HG03039 (cell line): ENCODE results near the gene SESN3.
"Not testable (repeated sequence)": the region's sequence is repeated elsewhere in the genome, so short reads cannot be mapped to it uniquely, and the experiment has no call there.

Source experiments
- ATAC-seq: cut with Tn5 transposase; IDR thresholded peaks from one replicate; pipeline ENCODE4 v1.9.1; 2021; ENCODE audit warnings: mild to moderate bottlenecking, moderate library complexity; ENCODE audit not compliant: unreplicated experiment

The SESN3 gene

DNA sequence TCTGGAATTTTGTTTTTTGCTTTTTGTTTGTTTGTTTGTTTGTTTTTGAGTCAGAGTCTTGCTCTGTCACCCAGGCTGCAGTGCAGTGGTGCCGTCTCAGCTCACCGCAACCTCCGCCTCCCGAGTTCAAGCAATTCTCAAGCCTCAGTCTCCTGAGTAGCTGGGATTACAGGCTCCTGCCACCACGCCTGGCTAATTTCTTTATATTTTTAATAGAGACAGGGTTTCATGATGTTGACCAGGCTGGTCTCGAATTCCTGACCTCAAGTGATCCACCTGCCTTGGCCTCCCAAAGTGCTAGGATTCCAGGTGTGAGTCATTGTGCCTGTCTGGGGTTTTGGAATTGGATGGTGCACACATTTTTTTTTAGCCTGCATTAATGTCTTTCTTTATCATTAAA, 20.9 kb upstream of the SESN3 start:
- not testable (repeated sequence) for ATAC-seq

DNA sequence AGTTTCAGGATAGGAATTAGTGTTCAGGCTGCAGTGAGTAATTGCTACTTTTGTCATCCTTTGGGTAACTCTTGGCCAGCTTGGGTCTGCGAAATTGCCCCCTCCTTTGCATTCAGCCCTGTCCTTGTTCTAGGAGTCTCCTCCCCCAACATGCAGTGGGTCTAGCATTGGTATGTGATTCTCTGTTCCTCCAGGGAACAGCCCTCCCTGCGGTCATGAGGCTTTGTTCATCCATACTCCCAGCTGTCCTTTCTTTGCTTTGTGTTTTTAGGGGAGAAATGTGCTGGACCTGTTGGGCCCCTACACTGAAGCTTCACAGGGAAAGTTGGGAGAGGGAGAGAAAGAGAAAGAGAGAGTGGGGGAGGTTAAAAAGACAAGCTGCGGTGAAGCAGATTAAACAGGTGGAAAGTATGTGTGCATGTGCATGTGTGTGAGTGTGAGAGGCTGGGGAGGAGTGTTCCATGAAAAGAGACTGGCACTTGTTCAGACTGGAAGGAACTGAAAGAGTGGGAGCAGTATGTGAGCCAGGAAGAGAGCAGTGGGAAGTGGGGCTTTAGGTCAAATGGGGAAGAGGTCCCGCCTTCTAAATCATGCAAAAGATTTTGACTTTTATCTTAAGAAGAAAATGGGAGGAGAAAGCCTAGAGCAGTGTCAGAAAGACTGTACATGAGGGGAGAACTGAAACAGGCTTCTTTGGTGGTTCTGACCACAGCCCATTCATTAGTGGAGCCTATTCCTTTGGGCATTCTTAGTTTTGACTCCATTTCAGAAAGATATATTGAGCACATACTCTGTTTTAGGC, 17.9 kb upstream of the SESN3 start:
- peak; percentile 77 for ATAC-seq

DNA sequence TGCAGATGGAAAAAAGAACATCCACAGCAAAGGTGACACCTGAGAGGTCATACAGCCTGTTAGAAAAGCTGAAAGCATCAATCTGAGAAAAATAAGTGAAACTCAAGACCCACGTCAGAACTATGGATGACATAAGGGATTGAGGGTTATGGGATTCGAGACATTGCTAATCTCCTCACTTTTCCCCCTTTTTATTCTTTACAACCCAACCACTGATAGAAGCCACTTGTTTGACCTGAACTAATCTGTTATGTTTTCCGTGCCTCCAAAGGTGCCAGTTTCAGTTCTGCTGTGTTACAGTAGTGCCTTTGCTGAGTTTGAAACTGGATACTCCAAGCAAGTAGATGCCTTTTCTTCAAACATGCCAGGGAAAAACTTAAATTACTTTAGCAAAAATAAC, 16.9 kb upstream of the SESN3 start:
- ATAC-seq: no peak

DNA sequence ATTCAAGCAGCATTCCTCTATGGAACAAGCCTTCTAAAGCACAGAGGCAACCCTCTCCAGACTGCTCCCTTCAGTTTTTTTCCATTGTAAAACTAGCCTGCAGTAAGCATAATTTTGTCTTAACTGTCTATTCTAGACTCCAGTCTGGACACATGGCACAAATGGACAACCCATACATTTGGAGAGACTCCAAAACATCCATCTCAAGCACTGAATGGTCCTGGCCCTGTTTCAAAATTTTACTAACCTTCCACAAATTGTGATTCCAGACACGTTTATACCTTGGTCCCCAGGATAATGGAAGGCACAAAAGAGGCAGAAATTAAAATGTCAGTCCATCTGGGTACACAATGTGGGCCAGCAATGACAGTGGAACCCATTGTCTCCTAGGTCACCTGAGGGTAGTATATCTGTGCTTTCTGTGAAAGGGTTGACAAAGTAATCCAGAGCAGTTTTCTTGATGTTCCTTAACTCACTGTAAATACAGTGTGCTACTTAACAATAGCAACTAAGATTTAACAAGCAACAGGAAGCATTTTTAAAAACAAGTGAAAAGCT, 16.2 kb upstream of the SESN3 start:
- ATAC-seq: no peak

DNA sequence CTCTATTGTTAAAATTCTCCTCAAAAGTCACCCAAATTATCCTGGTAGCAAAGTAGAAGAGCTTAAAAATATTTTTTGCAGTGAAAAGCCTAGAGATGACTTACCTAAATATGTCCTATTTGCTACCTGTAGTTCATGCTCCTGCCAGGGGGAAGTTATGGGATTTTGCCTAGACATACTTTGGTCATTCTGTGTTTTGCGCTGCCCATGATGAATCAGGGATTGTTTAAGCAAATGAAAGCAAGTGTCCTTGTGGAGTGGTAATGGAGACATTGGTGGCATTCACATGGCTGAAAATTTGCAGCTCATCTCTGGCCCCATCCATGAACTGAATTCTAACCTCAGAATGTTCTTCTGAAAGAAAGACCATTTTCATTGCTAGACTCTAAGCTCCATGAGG, 14.6 kb upstream of the SESN3 start:
- ATAC-seq: no peak

DNA sequence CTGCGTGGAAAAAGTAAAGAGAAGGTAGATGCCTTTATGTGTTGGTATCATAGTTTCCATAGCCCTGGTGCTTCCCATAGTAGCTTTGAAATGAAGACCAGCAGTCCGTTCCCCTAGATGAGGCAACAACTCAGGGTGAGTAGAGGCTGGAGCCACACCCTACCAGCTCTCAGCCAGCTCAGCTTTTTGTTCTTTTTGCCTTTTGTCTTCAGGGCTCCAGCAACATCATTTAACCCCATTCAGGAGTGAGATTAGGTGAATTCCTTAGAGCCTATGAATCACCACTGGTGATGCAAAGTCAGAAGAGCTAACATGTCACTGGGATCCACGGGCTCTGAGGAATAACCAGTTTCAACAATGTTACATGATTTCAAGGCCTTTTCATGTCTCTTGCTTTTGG, 14.0 kb upstream of the SESN3 start:
- ATAC-seq: no peak

- no peak for ATAC-seq
Observed at GRCh38 chr11:95243673-95244072, 12.7 kb upstream of the SESN3 start.

DNA sequence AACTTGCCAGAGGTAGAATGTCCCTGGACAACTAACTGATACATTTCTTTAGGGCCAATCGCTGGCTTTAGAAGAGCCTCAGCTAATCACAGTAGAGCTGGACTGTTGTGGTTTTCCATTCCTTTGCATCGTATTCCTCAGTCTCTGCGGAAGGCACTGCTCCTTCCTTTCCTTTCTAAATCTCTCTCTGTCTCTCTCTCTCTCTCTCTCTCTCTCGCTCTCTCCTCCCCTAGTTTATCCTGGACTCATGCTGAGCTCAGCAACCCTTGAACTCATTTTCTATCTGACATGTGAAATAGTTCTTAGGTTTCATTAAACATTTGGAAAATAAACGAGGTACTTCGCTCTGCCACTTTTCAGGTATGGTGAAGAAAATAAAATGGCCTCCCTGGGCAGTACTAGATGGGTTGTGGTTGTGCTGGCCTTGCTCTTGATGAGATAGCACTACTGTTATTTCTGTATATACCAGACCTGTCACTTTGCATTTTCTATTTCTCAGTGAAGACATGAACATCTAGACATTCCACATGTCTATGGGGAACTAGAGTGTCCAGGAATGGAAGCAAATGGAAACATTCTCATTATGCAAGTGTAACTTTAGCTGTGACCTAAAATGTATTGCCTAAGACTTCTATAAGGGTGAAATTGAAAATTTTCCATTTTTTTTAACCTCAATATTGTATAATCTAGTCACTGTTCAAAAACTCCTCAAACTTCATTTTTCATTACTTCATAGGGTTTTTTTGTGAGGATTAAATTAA, 12.0 kb upstream of the SESN3 start:
- ATAC-seq: no peak

- ATAC-seq: peak; percentile 33
Observed at GRCh38 chr11:95242091-95242844, 11.3 kb upstream of the SESN3 start.

GRCh38 chr11:95241681-95242081, 10.7 kb upstream of the SESN3 start:
- peak; percentile 77 for ATAC-seq

DNA sequence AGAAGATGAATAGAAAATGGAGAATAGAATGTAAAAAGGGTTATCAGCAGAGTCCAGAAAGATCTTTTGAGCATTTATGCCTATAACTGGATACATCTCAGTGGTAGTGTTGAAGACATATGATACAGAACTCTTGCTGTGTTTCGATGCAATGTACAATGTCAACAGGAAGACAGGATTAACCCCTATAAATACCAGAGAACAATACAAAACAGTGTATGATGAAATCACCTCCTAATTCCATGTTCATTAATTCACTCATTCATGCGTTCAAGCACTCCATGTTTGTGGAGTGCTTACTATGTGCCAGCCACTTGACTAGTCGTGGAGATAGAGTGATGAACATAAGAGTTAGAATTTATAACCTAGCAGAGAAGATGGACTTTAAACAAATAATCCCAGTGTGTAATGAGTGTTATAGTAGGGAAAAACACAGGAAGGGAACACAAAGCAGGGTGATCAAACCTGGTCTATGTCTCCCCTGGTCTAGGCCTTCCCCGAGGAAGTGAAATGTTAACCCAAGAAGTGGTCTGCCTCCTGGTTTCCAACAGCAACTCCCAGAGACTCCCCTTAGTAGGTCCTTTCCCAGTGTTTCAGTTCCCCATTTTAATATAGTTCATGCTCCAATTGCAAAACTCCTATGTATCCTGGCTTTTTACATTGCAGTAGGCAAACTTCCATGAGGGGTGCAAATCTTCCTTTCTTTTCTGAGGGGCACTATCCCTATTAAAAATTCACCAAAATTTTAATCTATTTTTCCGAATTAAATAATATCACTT, 9.1 kb upstream of the SESN3 start:
- ATAC-seq: no peak

DNA sequence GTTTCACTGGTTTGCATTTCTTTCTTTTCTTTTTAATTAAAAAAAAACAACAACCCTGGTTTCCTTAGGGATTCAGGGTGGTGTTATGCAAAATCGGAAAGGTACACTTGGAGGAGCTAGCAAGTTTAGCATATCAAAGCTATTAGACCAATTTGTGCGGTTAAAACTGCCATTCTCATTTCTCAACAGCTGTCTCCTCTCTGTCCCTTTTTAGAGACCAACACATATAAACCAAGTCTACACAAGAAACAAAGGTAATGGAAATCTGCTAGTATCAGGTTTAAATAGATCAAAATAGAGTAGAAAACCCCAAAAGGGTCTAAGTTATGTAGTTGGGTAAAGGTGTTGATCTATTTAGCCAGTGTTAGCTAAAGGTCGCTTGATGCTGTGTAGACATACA, 1.7 kb upstream of the SESN3 start:
- no peak for ATAC-seq

- ATAC-seq: peak; percentile 18
Observed at GRCh38 chr11:95231881-95232605, 1.0 kb upstream of the SESN3 start.

DNA sequence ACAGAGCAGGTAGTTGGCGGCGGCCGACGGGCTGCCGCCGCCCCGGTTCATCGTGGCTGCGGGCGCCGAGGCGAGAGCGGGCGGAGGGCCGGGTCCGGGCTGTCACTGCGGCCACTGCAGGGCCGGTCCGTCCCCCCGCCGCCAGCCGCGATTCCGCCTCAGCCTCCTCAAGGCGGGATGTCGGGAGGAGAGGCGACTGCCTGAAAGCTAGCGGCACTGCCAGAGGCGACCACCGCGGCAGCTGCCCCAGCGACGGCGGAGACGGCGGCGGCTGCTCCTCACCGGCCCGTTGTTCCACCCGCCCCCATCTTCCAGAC, 234 bp downstream of the SESN3 start:
- peak; percentile 0 for ATAC-seq

- no peak for ATAC-seq
Observed at GRCh38 chr11:95229993-95230809, 801 bp downstream of the SESN3 start.

DNA sequence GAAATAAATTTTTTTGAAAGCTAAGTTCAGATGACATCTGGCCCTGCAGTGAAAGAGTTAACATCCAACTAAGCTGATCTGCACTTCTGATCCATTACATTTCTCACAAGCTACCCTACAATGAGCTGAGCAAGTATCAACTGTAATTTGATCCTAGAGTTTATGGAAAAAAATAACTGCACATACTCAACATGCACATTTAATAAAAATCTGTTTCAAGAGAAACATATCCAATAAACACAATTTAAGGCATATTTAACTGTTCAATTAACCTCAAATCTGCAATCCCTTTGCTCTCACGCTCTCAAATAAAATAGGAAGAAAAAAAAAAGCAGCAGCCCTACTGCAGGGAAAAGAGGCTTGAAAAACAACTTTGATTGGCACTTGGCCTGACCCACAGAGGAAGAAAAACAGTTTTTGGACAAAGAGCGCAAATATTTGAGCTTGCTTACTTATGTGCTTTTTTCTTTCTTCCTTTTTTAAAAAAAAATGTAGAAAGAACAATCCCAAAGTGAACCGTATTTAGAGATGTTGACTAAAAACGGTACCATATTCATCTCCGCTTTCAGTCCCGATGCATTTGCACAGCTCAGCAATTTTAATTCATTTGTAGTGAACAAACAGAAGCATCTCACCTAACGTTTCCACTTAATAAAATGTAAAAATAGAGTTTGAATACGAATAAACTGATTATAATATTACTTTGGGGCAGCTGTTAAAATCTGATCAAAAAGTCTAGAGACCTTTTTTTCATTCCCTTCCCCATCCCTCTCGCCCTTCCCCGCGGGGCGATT, 1.6 kb downstream of the SESN3 start:
- ATAC-seq: no peak

DNA sequence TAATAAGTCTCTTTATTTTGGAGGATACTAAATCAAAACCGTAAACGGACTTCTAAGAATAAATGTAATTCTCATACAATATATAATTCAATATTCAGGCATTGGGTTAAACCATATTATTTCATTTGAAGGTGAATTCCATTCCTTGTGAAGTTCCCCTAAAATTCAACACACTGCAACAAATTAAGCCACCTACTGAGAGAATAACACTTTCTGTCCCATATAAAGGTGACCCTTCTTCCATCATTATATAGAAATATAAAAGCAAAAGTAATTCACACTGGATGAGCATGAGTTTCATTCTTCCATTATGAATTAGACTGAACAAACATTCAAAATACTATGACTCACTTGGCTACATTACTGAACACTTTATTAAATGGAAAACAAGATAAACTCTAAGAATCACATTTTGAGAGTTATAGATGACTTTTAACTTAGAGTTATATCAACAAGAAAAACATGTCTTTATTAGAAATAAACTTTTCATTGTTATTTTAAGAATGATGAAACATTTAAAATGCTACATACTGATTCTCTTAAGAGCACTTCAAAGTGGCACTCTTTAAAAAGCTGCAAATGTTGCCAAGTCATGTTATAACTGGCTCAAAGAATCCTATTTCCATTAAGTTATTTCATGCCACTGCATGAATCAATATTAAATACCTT, 2.8 kb downstream of the SESN3 start:
- no peak for ATAC-seq

GRCh38 chr11:95227060-95227459, 3.9 kb downstream of the SESN3 start:
- not testable (repeated sequence) for ATAC-seq
